DND-41 (cell line): ENCODE measurements around the gene ADCY2.

Experiments
- EZH2 ChIP-seq: IDR thresholded peaks from 3 replicates; pipeline ENCODE4 v1.6.1; 2012; ENCODE audit warnings: borderline replicate concordance, low read depth, mild to moderate bottlenecking, moderate library complexity, low read length, inconsistent platforms; ENCODE audit not compliant: severe bottlenecking
- TF ChIP-seq, protein P1 (sequence below): IDR thresholded peaks from 2 replicates; pipeline ENCODE4 v1.5.1; 2012; ENCODE audit warnings: borderline replicate concordance, low read length, moderate library complexity, mild to moderate bottlenecking; ENCODE audit not compliant: poor library complexity, severe bottlenecking; ENCODE audit errors: extremely low read depth

DNA sequence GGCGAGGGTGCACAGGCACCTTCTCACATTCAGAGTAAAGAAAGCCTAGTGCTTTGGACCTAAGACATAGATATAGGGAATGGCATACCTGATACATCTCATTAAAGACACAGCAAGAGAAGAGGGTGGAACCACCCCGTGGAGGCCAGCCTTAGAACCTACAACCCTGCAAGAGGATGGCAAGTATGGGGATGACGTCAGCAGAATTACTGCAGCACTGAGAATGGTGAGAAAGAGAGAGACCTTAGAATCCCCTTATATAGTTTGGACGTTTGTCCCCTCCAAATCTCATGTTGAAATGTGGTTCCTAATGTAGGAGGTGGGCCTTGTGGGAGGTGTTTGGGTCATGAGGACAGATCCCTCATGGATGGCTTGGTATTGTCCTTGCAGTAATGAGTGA lies 28.2 kb upstream of the ADCY2 start:
- TF ChIP-seq, protein P1, sequence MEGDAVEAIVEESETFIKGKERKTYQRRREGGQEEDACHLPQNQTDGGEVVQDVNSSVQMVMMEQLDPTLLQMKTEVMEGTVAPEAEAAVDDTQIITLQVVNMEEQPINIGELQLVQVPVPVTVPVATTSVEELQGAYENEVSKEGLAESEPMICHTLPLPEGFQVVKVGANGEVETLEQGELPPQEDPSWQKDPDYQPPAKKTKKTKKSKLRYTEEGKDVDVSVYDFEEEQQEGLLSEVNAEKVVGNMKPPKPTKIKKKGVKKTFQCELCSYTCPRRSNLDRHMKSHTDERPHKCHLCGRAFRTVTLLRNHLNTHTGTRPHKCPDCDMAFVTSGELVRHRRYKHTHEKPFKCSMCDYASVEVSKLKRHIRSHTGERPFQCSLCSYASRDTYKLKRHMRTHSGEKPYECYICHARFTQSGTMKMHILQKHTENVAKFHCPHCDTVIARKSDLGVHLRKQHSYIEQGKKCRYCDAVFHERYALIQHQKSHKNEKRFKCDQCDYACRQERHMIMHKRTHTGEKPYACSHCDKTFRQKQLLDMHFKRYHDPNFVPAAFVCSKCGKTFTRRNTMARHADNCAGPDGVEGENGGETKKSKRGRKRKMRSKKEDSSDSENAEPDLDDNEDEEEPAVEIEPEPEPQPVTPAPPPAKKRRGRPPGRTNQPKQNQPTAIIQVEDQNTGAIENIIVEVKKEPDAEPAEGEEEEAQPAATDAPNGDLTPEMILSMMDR = no peak
- no peak for TF ChIP-seq EZH2
